SK-N-SH (cell line): ENCODE measurements around the gene ELMO1.

Experiments used
- CHD2 ChIP-seq: fragments of 150-350 bp; IDR thresholded peaks from 2 replicates; pipeline ENCODE4 v1.6.1; 2018; ENCODE audit warnings: low read length; ENCODE audit not compliant: partially characterized antibody
- EZH2phosphoT487 ChIP-seq: fragments of 200-600 bp; sonication (generic); IDR thresholded peaks from 2 replicates; pipeline ENCODE4 v1.6.1; 2017; ENCODE audit warnings: low read depth, mixed run types, mild to moderate bottlenecking, antibody characterized with exemption, moderate library complexity, borderline replicate concordance
- GATA2 ChIP-seq: sonication (generic); formaldehyde crosslinking; IDR thresholded peaks from 2 replicates; pipeline ENCODE4 v1.5.0; 2020; ENCODE audit warnings: mild to moderate bottlenecking, missing genetic modification reagents

- no peak for TF ChIP-seq GATA2
- TF ChIP-seq CHD2, result no peak
- no peak for TF ChIP-seq EZH2phosphoT487
These were observed 579.8 kb downstream of the ELMO1 start for GRCh38 chr7:36868727-36869411.
